HTR-8/SVneo (cell line): ENCODE measurements around the gene DAZAP1.
"Not testable (repeated sequence)": the region's sequence is repeated elsewhere in the genome, so short reads cannot be mapped to it uniquely, and the experiment has no call there.

Experiments
- DNase-seq: peaks from one replicate; pipeline ENCODE4 v3.0.0; 2011; ENCODE audit warnings: low spot score, mixed read lengths; ENCODE audit not compliant: insufficient read length
- FAIRE-seq: peaks from 2 replicates; lab custom pipeline; 2011; peaks lifted over from hg19 to GRCh38; lab: Jason Lieb, UNC

DAZAP1 gene

GRCh38 chr19:1408300-1409203 is 1.2 kb downstream of the DAZAP1 start:
- no peak for DNase-seq
- FAIRE-seq, result no peak

DNA sequence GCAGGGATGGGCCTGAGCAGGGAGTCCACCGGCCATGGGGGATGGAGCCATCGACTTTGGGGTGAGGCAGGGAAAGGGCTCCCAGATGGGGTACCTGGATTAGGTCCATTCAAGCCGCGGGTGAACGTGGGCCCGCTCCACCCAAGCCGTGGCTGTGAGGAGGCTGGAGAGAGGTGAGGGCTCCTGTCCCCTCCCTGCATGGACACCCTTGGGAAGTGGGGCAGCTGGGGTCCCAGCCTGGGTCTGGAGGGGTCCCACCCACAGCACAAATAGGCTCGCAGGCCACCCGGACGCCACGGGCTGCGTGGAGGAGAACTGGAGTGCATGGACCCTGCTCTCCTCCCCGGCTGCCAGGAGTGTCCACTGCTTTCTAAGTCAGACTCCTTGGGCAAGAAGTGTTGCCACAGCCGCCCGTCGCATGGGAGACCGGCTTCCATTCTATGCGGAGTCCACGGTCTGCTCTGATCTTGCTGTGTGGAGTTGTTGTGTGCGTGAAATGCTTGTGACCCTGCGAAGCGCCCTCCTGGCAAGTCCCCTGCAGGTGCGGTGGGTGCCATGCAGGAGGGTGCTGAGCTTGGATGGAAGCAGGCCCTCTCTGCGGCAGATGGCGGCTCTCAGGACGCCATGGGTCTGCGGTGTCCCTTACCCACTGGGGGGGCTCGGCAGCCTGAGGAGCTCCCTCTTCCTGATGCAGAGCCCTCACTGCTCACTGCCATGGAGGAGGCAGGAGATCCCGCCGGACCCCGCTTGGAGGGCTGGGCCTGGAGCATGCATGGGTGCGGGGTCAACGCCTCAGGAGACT is 2.0 kb downstream of the DAZAP1 start:
- no peak for FAIRE-seq
- DNase-seq, result no peak

DNA sequence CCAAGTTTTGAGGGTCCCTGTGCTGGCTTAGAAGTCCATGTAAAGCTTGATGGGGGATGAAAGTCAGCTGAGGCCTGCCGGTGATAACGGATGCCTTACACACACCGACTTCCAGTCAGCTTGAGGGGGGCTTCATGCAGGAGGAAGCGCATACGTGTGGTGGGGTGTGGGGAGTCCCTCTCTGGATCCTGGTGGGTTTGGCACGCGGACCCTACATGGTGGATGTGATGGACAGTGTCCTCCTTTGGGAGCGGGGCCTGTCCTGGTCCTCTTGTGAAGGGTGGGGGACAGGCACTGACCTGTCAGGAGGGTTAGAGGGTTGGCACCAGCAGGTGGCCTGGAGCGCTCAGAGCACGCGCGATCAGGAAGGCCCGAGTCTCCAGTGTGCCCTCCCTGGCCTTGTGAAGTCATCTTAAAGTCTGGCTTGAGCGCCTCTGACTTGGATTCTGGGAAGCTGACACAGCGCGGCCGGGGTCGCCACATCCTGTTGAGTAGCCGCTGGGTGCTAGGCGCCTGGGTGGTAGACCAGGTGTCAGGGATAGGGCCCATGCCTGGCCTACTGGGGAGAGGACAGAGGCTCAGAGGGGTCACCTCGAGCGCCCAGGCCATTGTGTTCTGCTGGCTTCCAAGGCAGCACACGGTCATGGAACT is 2.9 kb downstream of the DAZAP1 start:
- DNase-seq (no peak), FAIRE-seq (no peak)

- DNase-seq (no peak), FAIRE-seq (no peak)
Observed at GRCh38 chr19:1410789-1411188, 3.4 kb downstream of the DAZAP1 start.

GRCh38 chr19:1411255-1412191 is 4.1 kb downstream of the DAZAP1 start:
- FAIRE-seq (no peak), DNase-seq (no peak)

DNA sequence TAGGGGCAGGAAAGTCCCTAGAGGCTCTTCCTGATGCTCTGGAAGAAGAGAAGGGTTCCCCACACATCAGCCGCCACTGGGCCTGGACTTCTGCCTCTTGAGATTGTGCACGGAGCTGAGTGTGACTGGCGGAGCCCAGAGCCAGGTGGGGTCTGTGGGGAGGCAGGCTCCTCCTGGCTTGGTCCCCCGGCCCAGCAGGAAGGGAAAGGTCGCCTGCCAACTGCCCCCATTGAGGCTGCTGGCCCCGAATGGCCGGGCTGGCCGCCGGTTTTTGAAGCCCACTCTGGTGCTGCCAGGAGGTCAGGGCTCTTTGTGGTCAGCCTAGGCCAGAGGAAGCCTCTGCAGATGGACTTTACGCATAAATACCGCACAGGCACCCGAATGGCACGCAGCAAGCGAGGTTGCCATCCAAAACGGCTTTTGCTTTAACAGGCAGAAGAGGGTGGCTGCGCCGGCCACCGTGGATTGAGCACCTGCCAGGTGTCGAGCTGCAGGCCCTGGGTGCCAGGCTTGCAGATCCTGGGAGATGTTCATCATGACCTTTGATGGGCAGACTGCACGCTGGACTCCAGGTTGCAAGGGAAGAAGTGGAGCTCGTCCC is 5.0 kb downstream of the DAZAP1 start:
- DNase-seq (no peak), FAIRE-seq (no peak)

GRCh38 chr19:1412995-1413800 is 5.8 kb downstream of the DAZAP1 start:
- no peak for FAIRE-seq
- no peak for DNase-seq

DNA sequence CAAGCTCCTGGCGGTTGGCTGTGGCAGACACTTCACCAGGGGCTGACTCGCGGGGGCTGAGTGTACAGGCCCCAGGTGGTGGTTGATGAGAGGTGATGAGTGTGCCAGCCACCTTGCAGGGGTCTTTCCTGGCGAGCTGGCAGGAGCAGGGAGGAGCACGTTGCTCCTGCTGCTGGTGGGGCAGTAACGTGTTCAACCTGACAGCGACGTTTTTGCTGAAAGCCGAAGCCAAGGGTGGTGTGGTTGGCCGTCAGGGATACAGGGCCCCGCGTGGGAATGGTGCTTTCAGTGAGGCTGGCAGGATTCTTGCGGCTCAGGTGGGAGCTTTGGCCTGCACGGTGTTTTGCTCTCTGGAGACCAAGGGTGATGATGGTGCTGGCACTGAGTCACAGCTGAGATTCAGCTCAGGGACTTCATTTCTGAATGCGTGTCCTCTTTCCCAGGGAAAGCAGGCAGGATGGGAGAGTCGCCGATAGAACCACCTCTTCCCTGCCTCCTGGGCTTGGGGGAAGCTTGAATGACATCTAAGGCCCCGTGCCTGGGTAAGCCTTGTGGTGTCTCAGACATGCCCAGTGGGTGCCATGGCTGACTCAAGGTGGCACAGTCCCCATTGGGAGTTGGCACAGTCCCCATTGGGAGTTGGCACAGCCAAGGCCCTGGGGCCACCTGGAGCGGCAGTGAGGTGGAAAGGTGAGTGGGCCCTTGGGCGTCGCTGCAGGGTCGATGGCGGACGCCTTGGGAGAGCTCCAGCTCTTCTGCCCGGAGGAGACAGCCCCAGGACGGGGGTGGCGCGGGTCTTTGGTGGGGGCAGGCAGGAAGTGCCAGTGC is 8.8 kb downstream of the DAZAP1 start:
- FAIRE-seq (no peak), DNase-seq (no peak)

GRCh38 chr19:1417145-1417544 is 9.8 kb downstream of the DAZAP1 start:
- FAIRE-seq (no peak), DNase-seq (no peak)

- DNase-seq, result no peak
- FAIRE-seq, result no peak
Observed at GRCh38 chr19:1417681-1418495, 10.5 kb downstream of the DAZAP1 start.

DNA sequence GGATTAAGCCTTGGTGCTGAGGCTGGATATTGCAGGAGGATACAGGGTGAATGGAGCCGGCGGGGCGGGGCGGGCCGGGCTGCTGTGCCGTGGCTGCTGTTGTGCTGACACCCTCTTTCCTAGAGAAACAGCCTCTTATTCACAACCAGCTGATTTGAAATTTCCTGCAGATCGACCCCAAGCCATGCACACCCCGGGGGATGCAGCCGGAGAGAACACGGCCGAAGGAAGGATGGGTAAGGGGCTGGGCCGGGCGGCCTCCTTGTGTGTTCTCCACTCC is 11.1 kb downstream of the DAZAP1 start:
- DNase-seq (no peak), FAIRE-seq (no peak)

DNA sequence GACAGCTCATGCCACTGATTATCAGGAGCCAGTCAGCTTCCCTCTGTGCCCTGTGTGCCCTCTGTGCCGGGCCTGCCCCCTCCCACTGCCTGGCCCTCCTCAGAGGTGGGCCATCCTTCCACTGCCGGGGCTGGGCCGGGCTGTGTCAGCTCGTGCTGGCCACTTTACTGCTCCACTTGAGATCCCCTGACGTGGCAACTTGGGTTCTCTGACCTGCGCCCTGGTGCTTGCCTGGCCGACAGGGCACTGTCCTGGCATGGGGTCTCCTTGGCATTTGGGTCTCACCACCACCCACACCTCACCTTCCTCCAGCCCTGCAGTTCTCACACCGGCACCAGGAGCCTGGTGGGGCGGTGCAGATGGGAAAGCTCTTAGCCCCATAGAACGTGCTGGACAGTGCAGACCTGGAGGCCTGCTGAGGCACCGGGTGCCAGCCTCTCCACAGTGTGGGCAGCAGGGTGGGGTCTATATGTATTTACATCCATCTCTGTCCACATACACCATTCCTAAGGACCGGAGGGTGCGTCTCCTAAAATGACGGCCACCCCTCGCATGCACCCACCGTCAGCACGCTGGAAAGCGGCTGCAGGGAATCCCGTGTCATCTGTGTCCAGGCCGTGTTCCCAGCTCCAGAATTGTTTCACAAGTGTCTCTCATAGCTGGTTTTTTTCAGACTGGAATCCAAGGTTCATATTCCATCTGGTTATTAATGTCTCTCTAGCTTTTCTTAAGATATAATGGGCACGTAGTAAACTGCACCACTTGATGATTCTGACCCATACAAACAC is 11.8 kb downstream of the DAZAP1 start:
- FAIRE-seq (no peak), DNase-seq (no peak)

GRCh38 chr19:1420085-1420484 is 12.7 kb downstream of the DAZAP1 start:
- not testable (repeated sequence) for DNase-seq, FAIRE-seq

GRCh38 chr19:1420590-1420989 is 13.2 kb downstream of the DAZAP1 start:
- FAIRE-seq, result no peak
- no peak for DNase-seq

- DNase-seq (no peak), FAIRE-seq (no peak)
Observed at GRCh38 chr19:1421218-1421957, 14.0 kb downstream of the DAZAP1 start.

DNA sequence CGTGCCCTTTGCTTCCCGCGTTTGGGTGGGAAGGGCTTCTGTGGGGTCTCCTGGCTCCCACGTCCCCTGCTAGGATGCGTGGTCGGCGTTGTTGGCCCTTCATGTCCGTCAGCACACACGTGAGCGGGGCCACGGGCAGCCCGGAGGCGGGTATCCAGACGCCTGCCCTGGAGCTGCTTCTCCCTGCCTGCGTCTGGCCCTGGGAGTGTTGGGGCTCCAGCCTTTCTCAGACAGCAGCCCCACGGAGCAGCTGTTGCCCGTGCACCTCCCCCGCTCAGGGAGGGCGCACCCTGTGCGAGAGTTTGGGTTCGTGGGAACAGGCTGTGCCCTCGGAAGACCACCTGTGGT is 14.5 kb downstream of the DAZAP1 start:
- DNase-seq (no peak), FAIRE-seq (no peak)
